Measurements from ENCODE around the gene ACTR10. TPM values are rescaled to one million over a fixed set of nuclear protein-coding genes. Genes with fewer than 3 reads are reported as not detected.
A peak's percentile ranks its signal among the peaks of the same experiment; 100 is the strongest.
"Not testable (repeated sequence)": the region's sequence is repeated elsewhere in the genome, so short reads cannot be mapped to it uniquely, and the experiment has no call there.

ACTR10 gene
- total and polyA plus RNA-seq, 5 donors: 71.3 to 130 (median 77.4) TPM

GRCh38 chr14:58262005-58262404 is 62.1 kb downstream of the ACTR10 start:
- H3K27me3 ChIP-seq (ENCODE audit: control insufficient read depth, insufficient read depth); H3K4me1 ChIP-seq (ENCODE audit: control insufficient read depth, insufficient read depth, low read length); H3K9me3 ChIP-seq (ENCODE audit: control insufficient read depth, low read length); ATAC-seq; intact Hi-C loops (cut with DNase I); H3K27ac ChIP-seq (ENCODE audit: low read length); H3K4me3 ChIP-seq (ENCODE audit: low read length); DNase-seq: not testable (repeated sequence)
- 96% methylated on average over 10 of the region's 10 CpGs for WGBS

GRCh38 chr14:58265401-58265800 is 65.5 kb downstream of the ACTR10 start:
- Histone ChIP-seq H3K4me3 (ENCODE audit: low read length) (no peak overlapping the region), H3K27me3 (ENCODE audit: control insufficient read depth, insufficient read depth) (no peaks in the 10 kb centered on the region), H3K27ac (ENCODE audit: low read length) (no peak overlapping the region), H3K9me3 (ENCODE audit: control insufficient read depth, low read length) (no peaks in the 10 kb centered on the region), H3K4me1 (ENCODE audit: control insufficient read depth, insufficient read depth, low read length) (no peaks in the 10 kb centered on the region)
- intact Hi-C loops (cut with DNase I): no loop called here
- no peak for ATAC-seq
- no peak for DNase-seq

- Histone ChIP-seq H3K27ac (ENCODE audit: low read length) (no peak overlapping the region), H3K4me3 (ENCODE audit: low read length) (no peak overlapping the region), H3K4me1 (ENCODE audit: control insufficient read depth, insufficient read depth, low read length) (peaks cover 3% of the 10 kb centered on the region), H3K27me3 (ENCODE audit: control insufficient read depth, insufficient read depth) (no peaks in the 10 kb centered on the region), H3K9me3 (ENCODE audit: control insufficient read depth, low read length) (no peaks in the 10 kb centered on the region)
- intact Hi-C loops (cut with DNase I): no loop called here
- ATAC-seq (no peak), DNase-seq (no peak)
- 84% methylated on average over 2 of the region's 2 CpGs for WGBS
These were observed 70.7 kb downstream of the ACTR10 start for GRCh38 chr14:58270628-58271027.

- ATAC-seq (peak; percentile 84 to 88), DNase-seq (no peak)
- H3K4me3 ChIP-seq (ENCODE audit: low read length): no peak overlapping the region
- H3K27me3 ChIP-seq (ENCODE audit: control insufficient read depth, insufficient read depth): no peaks in the 10 kb centered on the region
- H3K9me3 ChIP-seq (ENCODE audit: control insufficient read depth, low read length): no peaks in the 10 kb centered on the region
- peak overlapping the region; percentile 58 for H3K27ac ChIP-seq (ENCODE audit: low read length)
- intact Hi-C loops (cut with DNase I): no loop called here
- WGBS: 64% methylated on average over 4 of the region's 4 CpGs
- H3K4me1 ChIP-seq (ENCODE audit: control insufficient read depth, insufficient read depth, low read length): peaks cover 3% of the 10 kb centered on the region
These were observed 72.8 kb downstream of the ACTR10 start for GRCh38 chr14:58272588-58273372.

GRCh38 chr14:58274881-58275280 is 74.9 kb downstream of the ACTR10 start:
- H3K27ac ChIP-seq (ENCODE audit: low read length): no peak overlapping the region
- no peak for DNase-seq
- intact Hi-C loops (cut with DNase I): no loop called here
- H3K27me3 ChIP-seq (ENCODE audit: control insufficient read depth, insufficient read depth): no peaks in the 10 kb centered on the region
- no peak overlapping the region for H3K4me3 ChIP-seq (ENCODE audit: low read length)
- H3K9me3 ChIP-seq (ENCODE audit: control insufficient read depth, low read length): no peaks in the 10 kb centered on the region
- H3K4me1 ChIP-seq (ENCODE audit: control insufficient read depth, insufficient read depth, low read length): peaks cover 3% of the 10 kb centered on the region
- no peak for ATAC-seq

- Histone ChIP-seq H3K27ac (ENCODE audit: low read length) (no peak overlapping the region), H3K9me3 (ENCODE audit: control insufficient read depth, low read length) (no peaks in the 10 kb centered on the region), H3K4me1 (ENCODE audit: control insufficient read depth, insufficient read depth, low read length) (peaks cover 3% of the 10 kb centered on the region), H3K4me3 (ENCODE audit: low read length) (no peak overlapping the region), H3K27me3 (ENCODE audit: control insufficient read depth, insufficient read depth) (no peaks in the 10 kb centered on the region)
- ATAC-seq (no peak), DNase-seq (no peak)
- 65% methylated on average over 2 of the region's 2 CpGs for WGBS
- intact Hi-C loops (cut with DNase I): no loop called here
These were observed 75.7 kb downstream of the ACTR10 start for GRCh38 chr14:58275527-58276190.

- no peak overlapping the region for H3K4me3 ChIP-seq (ENCODE audit: low read length)
- ATAC-seq (no peak), DNase-seq (no peak)
- no peaks in the 10 kb centered on the region for H3K9me3 ChIP-seq (ENCODE audit: control insufficient read depth, low read length)
- no peak overlapping the region for H3K27ac ChIP-seq (ENCODE audit: low read length)
- 66% methylated on average over 1 of the region's 1 CpG for WGBS
- no peaks in the 10 kb centered on the region for H3K27me3 ChIP-seq (ENCODE audit: control insufficient read depth, insufficient read depth)
- H3K4me1 ChIP-seq (ENCODE audit: control insufficient read depth, insufficient read depth, low read length): peaks cover 3% of the 10 kb centered on the region
- intact Hi-C loops (cut with DNase I): no loop called here
These were observed 76.3 kb downstream of the ACTR10 start for GRCh38 chr14:58276208-58276607.

- intact Hi-C loops (cut with DNase I): no loop called here
- Histone ChIP-seq H3K9me3 (ENCODE audit: control insufficient read depth, low read length) (no peaks in the 10 kb centered on the region), H3K27me3 (ENCODE audit: control insufficient read depth, insufficient read depth) (no peaks in the 10 kb centered on the region), H3K27ac (ENCODE audit: low read length) (no peak overlapping the region), H3K4me3 (ENCODE audit: low read length) (no peak overlapping the region), H3K4me1 (ENCODE audit: control insufficient read depth, insufficient read depth, low read length) (peaks cover 2% of the 10 kb centered on the region)
- 95% methylated on average over 8 of the region's 8 CpGs for WGBS
- no peak for DNase-seq
- no peak for ATAC-seq
These were observed 78.2 kb downstream of the ACTR10 start for GRCh38 chr14:58278177-58278576.

GRCh38 chr14:58280954-58281787 is 81.2 kb downstream of the ACTR10 start:
- Histone ChIP-seq H3K4me3 (ENCODE audit: low read length) (no peak overlapping the region), H3K27me3 (ENCODE audit: control insufficient read depth, insufficient read depth) (no peaks in the 10 kb centered on the region), H3K9me3 (ENCODE audit: control insufficient read depth, low read length) (no peaks in the 10 kb centered on the region), H3K27ac (ENCODE audit: low read length) (peak overlapping the region; percentile 62), H3K4me1 (ENCODE audit: control insufficient read depth, insufficient read depth, low read length) (no peaks in the 10 kb centered on the region)
- DNase-seq (peak in 1 of 3 donors; percentile 39), ATAC-seq (peak; percentile 74 to 84)
- WGBS: 5% methylated on average over 4 of the region's 4 CpGs
- intact Hi-C loops (cut with DNase I): no loop called here

GRCh38 chr14:58281969-58282368 is 82.0 kb downstream of the ACTR10 start:
- 43% methylated on average over 3 of the region's 3 CpGs for WGBS
- Histone ChIP-seq H3K27ac (ENCODE audit: low read length) (peak overlapping the region; percentile 85), H3K27me3 (ENCODE audit: control insufficient read depth, insufficient read depth) (no peaks in the 10 kb centered on the region), H3K9me3 (ENCODE audit: control insufficient read depth, low read length) (no peaks in the 10 kb centered on the region), H3K4me1 (ENCODE audit: control insufficient read depth, insufficient read depth, low read length) (no peaks in the 10 kb centered on the region), H3K4me3 (ENCODE audit: low read length) (no peak overlapping the region)
- DNase-seq (no peak), ATAC-seq (no peak)
- intact Hi-C loops (cut with DNase I): no loop called here

Data from right cardiac atrium (tissue), 5 donors.